Measurements from ENCODE around the gene PIGZ. TPM values are rescaled to one million over a fixed set of nuclear protein-coding genes. Genes with fewer than 3 reads are reported as not detected.
A peak's percentile ranks its signal among the peaks of the same experiment; 100 is the strongest.

Gene PIGZ
- total RNA-seq, 1 donor from 2014 or later, result not detected

GRCh38 chr3:197014942-197015575, 46.4 kb upstream of the PIGZ start:
- Histone ChIP-seq H3K4me2 (no peak overlapping the region), H3K27me3 (no peaks in the 10 kb centered on the region), H3K9ac (no peak overlapping the region), H3F3A (ENCODE audit: low read depth) (no peaks in the 10 kb centered on the region), H3K4me3 (no peak overlapping the region), H3K79me2 (ENCODE audit: low read depth) (no peaks in the 10 kb centered on the region), H3K27ac (no peak overlapping the region), H2AFZ (replicated peaks) (no peak overlapping the region), H3K36me3 (no peaks in the 10 kb centered on the region), H4K20me1 (ENCODE audit: low read depth) (no peaks in the 10 kb centered on the region), H3K4me1 (peaks cover 16% of the 10 kb centered on the region), H3K9me3 (ENCODE audit: low read depth) (no peaks in the 10 kb centered on the region)
- H3K4me1 Mint-ChIP-seq, result peaks cover 17% of the 10 kb centered on the region
- no peaks in the 10 kb centered on the region for H3K36me3 Mint-ChIP-seq
- no peak overlapping the region for H3K4me3 Mint-ChIP-seq
- H3K27me3 Mint-ChIP-seq (ENCODE audit: insufficient read depth, low read depth), result peaks cover 10% of the 10 kb centered on the region
- H3K27ac Mint-ChIP-seq, result no peak overlapping the region
- no peak for TF ChIP-seq EZH2 (IDR thresholded peaks at IDR 0.05)
- no peak for TF ChIP-seq EZH2phosphoT487 (IDR thresholded peaks at IDR 0.05)
- TF ChIP-seq, protein P1, sequence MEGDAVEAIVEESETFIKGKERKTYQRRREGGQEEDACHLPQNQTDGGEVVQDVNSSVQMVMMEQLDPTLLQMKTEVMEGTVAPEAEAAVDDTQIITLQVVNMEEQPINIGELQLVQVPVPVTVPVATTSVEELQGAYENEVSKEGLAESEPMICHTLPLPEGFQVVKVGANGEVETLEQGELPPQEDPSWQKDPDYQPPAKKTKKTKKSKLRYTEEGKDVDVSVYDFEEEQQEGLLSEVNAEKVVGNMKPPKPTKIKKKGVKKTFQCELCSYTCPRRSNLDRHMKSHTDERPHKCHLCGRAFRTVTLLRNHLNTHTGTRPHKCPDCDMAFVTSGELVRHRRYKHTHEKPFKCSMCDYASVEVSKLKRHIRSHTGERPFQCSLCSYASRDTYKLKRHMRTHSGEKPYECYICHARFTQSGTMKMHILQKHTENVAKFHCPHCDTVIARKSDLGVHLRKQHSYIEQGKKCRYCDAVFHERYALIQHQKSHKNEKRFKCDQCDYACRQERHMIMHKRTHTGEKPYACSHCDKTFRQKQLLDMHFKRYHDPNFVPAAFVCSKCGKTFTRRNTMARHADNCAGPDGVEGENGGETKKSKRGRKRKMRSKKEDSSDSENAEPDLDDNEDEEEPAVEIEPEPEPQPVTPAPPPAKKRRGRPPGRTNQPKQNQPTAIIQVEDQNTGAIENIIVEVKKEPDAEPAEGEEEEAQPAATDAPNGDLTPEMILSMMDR (IDR thresholded peaks at IDR 0.05), result no peak
- no peak for DNase-seq (ENCODE audit: low spot score)
- H3K9me3 Mint-ChIP-seq, result no peaks in the 10 kb centered on the region

- no peak overlapping the region for H3K27ac ChIP-seq
- H3K27me3 ChIP-seq, result no peaks in the 10 kb centered on the region
- DNase-seq (ENCODE audit: low spot score), result no peak
- H3K27me3 Mint-ChIP-seq (ENCODE audit: insufficient read depth, low read depth), result peaks cover 7% of the 10 kb centered on the region
- no peaks in the 10 kb centered on the region for H4K20me1 ChIP-seq (ENCODE audit: low read depth)
- no peaks in the 10 kb centered on the region for H3F3A ChIP-seq (ENCODE audit: low read depth)
- H3K9ac ChIP-seq, result no peak overlapping the region
- H3K9me3 ChIP-seq (ENCODE audit: low read depth), result no peaks in the 10 kb centered on the region
- H3K36me3 Mint-ChIP-seq, result no peaks in the 10 kb centered on the region
- H3K4me3 Mint-ChIP-seq, result no peak overlapping the region
- H3K27ac Mint-ChIP-seq, result no peak overlapping the region
- H3K36me3 ChIP-seq, result no peaks in the 10 kb centered on the region
- TF ChIP-seq, protein P1 (IDR thresholded peaks at IDR 0.05), result no peak
- TF ChIP-seq EZH2 (IDR thresholded peaks at IDR 0.05), result no peak
- TF ChIP-seq EZH2phosphoT487 (IDR thresholded peaks at IDR 0.05), result no peak
- no peaks in the 10 kb centered on the region for H3K9me3 Mint-ChIP-seq
- no peak overlapping the region for H3K4me3 ChIP-seq
- H3K4me1 ChIP-seq, result peaks cover 16% of the 10 kb centered on the region
- peaks cover 17% of the 10 kb centered on the region for H3K4me1 Mint-ChIP-seq
- no peaks in the 10 kb centered on the region for H3K79me2 ChIP-seq (ENCODE audit: low read depth)
- no peak overlapping the region for H2AFZ ChIP-seq (replicated peaks)
- H3K4me2 ChIP-seq, result no peak overlapping the region
Observed at GRCh38 chr3:197014024-197014423, 45.4 kb upstream of the PIGZ start.

GRCh38 chr3:197012540-197012883, 43.9 kb upstream of the PIGZ start:
- Mint-ChIP-seq H3K36me3 (no peaks in the 10 kb centered on the region), H3K27ac (peak overlapping the region; percentile 86), H3K4me3 (no peak overlapping the region), H3K27me3 (ENCODE audit: insufficient read depth, low read depth) (peaks cover 7% of the 10 kb centered on the region), H3K4me1 (peaks cover 22% of the 10 kb centered on the region), H3K9me3 (no peaks in the 10 kb centered on the region)
- TF ChIP-seq, protein P1 (IDR thresholded peaks at IDR 0.05), result no peak
- TF ChIP-seq EZH2 (IDR thresholded peaks at IDR 0.05) (no peak), EZH2phosphoT487 (IDR thresholded peaks at IDR 0.05) (no peak)
- no peaks in the 10 kb centered on the region for H4K20me1 ChIP-seq (ENCODE audit: low read depth)
- H3K79me2 ChIP-seq (ENCODE audit: low read depth), result no peaks in the 10 kb centered on the region
- no peak overlapping the region for H3K4me3 ChIP-seq
- no peaks in the 10 kb centered on the region for H3K36me3 ChIP-seq
- H3K27ac ChIP-seq, result no peak overlapping the region
- no peak for DNase-seq (ENCODE audit: low spot score)
- no peaks in the 10 kb centered on the region for H3K27me3 ChIP-seq
- no peaks in the 10 kb centered on the region for H3F3A ChIP-seq (ENCODE audit: low read depth)
- H3K9ac ChIP-seq, result no peak overlapping the region
- H2AFZ ChIP-seq (replicated peaks), result peak overlapping the region; percentile 76
- H3K4me1 ChIP-seq, result peaks cover 16% of the 10 kb centered on the region
- no peak overlapping the region for H3K4me2 ChIP-seq
- H3K9me3 ChIP-seq (ENCODE audit: low read depth), result no peaks in the 10 kb centered on the region
